Muscle layer of duodenum (tissue), 2 donors: Measurements from ENCODE around the gene SMAD4.
A peak's percentile ranks its signal among the peaks of the same experiment; 100 is the strongest.

Experiments
- H3K27ac ChIP-seq: one replicate; pipeline ENCODE4 v1.7.0; 2013; ENCODE audit warnings: mild to moderate bottlenecking, low read length
- H3K27me3 ChIP-seq: one replicate; pipeline ENCODE4 v1.7.0; 2013; ENCODE audit warnings: low read depth, mild to moderate bottlenecking, control low read depth, low read length
- H3K36me3 ChIP-seq, 2 donors: one replicate each; pipeline ENCODE4 v1.7.0; 2013; ENCODE audit warnings: low read length in 2 of 2, control low read depth in 1 of 2, mild to moderate bottlenecking in 1 of 2; ENCODE audit not compliant: insufficient read depth in 2 of 2, control insufficient read depth in 1 of 2
- H3K4me1 ChIP-seq, 2 donors: one replicate each; pipeline ENCODE4 v1.7.0; 2013; ENCODE audit warnings: low read length in 2 of 2, mild to moderate bottlenecking in 2 of 2, control low read depth in 1 of 2, moderate library complexity in 1 of 2; ENCODE audit not compliant: insufficient read depth in 2 of 2, control insufficient read depth in 1 of 2
- H3K4me3 ChIP-seq, 2 donors: one replicate each; pipeline ENCODE4 v1.7.0; 2013; ENCODE audit warnings: low read length in 2 of 2, low read depth in 1 of 2, mild to moderate bottlenecking in 1 of 2
- H3K9me3 ChIP-seq, 2 donors: one replicate each; pipeline ENCODE4 v1.7.0; 2013; ENCODE audit warnings: low read length in 2 of 2, control low read depth in 1 of 2, mild to moderate bottlenecking in 1 of 2; ENCODE audit not compliant: control insufficient read depth in 1 of 2
- donor health status: healthy.

Gene SMAD4

GRCh38 chr18:51025512-51025911, 4.5 kb upstream of the SMAD4 start:
- H3K4me3 ChIP-seq: no peak overlapping the region
- no peaks in the 10 kb centered on the region for H3K27me3 ChIP-seq
- no peak overlapping the region for H3K27ac ChIP-seq
- H3K36me3 ChIP-seq: peaks cover 4 to 13% of the 10 kb centered on the region in 2 donors
- H3K9me3 ChIP-seq: no peaks in the 10 kb centered on the region
- H3K4me1 ChIP-seq: peaks cover 0 to 7% of the 10 kb centered on the region in 2 donors

- Histone ChIP-seq H3K27me3 (no peaks in the 10 kb centered on the region), H3K36me3 (peaks cover 4 to 12% of the 10 kb centered on the region in 2 donors), H3K4me3 (no peak overlapping the region), H3K9me3 (no peaks in the 10 kb centered on the region), H3K4me1 (peaks cover 0 to 25% of the 10 kb centered on the region in 2 donors), H3K27ac (no peak overlapping the region)
Observed at GRCh38 chr18:51028201-51028805, 1.7 kb upstream of the SMAD4 start.

GRCh38 chr18:51029378-51029693, 677 bp upstream of the SMAD4 start:
- Histone ChIP-seq H3K4me3 (peak overlapping the region; percentile 79 to 86), H3K9me3 (no peaks in the 10 kb centered on the region), H3K27ac (peak overlapping the region; percentile 95), H3K36me3 (peaks cover 7 to 8% of the 10 kb centered on the region in 2 donors), H3K4me1 (peaks cover 2 to 32% of the 10 kb centered on the region in 2 donors), H3K27me3 (no peaks in the 10 kb centered on the region)

- peaks cover 6 to 8% of the 10 kb centered on the region in 2 donors for H3K36me3 ChIP-seq
- peak overlapping the region; percentile 79 to 91 for H3K4me3 ChIP-seq
- H3K4me1 ChIP-seq: peaks cover 7 to 38% of the 10 kb centered on the region in 2 donors
- no peaks in the 10 kb centered on the region for H3K27me3 ChIP-seq
- peak overlapping the region; percentile 86 for H3K27ac ChIP-seq
- H3K9me3 ChIP-seq: no peaks in the 10 kb centered on the region
Observed at GRCh38 chr18:51030537-51031258, 685 bp downstream of the SMAD4 start.

- H3K4me3 ChIP-seq: peak overlapping the region; percentile 79 to 91
- peaks cover 0 to 4% of the 10 kb centered on the region in 2 donors for H3K36me3 ChIP-seq
- no peaks in the 10 kb centered on the region for H3K9me3 ChIP-seq
- H3K4me1 ChIP-seq: peaks cover 9 to 53% of the 10 kb centered on the region in 2 donors
- no peaks in the 10 kb centered on the region for H3K27me3 ChIP-seq
- H3K27ac ChIP-seq: no peak overlapping the region
Observed at GRCh38 chr18:51032193-51032592, 2.2 kb downstream of the SMAD4 start.

GRCh38 chr18:51037230-51037629, 7.2 kb downstream of the SMAD4 start:
- Histone ChIP-seq H3K27ac (no peak overlapping the region), H3K4me1 (peaks cover 25 to 78% of the 10 kb centered on the region in 2 donors), H3K27me3 (no peaks in the 10 kb centered on the region), H3K36me3 (peaks cover 0 to 4% of the 10 kb centered on the region in 2 donors), H3K4me3 (no peak overlapping the region), H3K9me3 (no peaks in the 10 kb centered on the region)

- peaks cover 0 to 4% of the 10 kb centered on the region in 2 donors for H3K36me3 ChIP-seq
Observed at GRCh38 chr18:51038110-51038509, 8.1 kb downstream of the SMAD4 start.

GRCh38 chr18:51039138-51040112, 9.4 kb downstream of the SMAD4 start:
- H3K4me1 ChIP-seq: peaks cover 23 to 77% of the 10 kb centered on the region in 2 donors
- H3K27ac ChIP-seq: no peak overlapping the region
- no peaks in the 10 kb centered on the region for H3K9me3 ChIP-seq
- no peaks in the 10 kb centered on the region for H3K27me3 ChIP-seq
- H3K4me3 ChIP-seq: no peak overlapping the region
- no peaks in the 10 kb centered on the region for H3K36me3 ChIP-seq

More at GRCh38 chr18:51038110-51038509, 8.1 kb downstream of the SMAD4 start:
- H3K4me1 ChIP-seq: peaks cover 25 to 77% of the 10 kb centered on the region in 2 donors
- no peaks in the 10 kb centered on the region for H3K27me3 ChIP-seq
- no peak overlapping the region for H3K4me3 ChIP-seq
- no peak overlapping the region for H3K27ac ChIP-seq
- H3K9me3 ChIP-seq: no peaks in the 10 kb centered on the region

GRCh38 chr18:51041677-51042352, 11.8 kb downstream of the SMAD4 start:
- H3K9me3 ChIP-seq: no peaks in the 10 kb centered on the region
- no peaks in the 10 kb centered on the region for H3K27me3 ChIP-seq
- no peak overlapping the region for H3K27ac ChIP-seq
- no peaks in the 10 kb centered on the region for H3K36me3 ChIP-seq
- peaks cover 18 to 77% of the 10 kb centered on the region in 2 donors for H3K4me1 ChIP-seq
- no peak overlapping the region for H3K4me3 ChIP-seq

- Histone ChIP-seq H3K27me3 (no peaks in the 10 kb centered on the region), H3K27ac (no peak overlapping the region), H3K9me3 (no peaks in the 10 kb centered on the region), H3K4me1 (peaks cover 7 to 50% of the 10 kb centered on the region in 2 donors), H3K4me3 (no peak overlapping the region), H3K36me3 (peaks cover 10 to 15% of the 10 kb centered on the region in 2 donors)
Observed at GRCh38 chr18:51044928-51045585, 15.0 kb downstream of the SMAD4 start.
